NCI-H524 (cell line): Measurements from ENCODE around the gene PLCB3.
"Not testable (repeated sequence)": the region's sequence is repeated elsewhere in the genome, so short reads cannot be mapped to it uniquely, and the experiment has no call there.

Experiments used
- DNase-seq, 2 experiments: peaks; one replicate each; lab custom pipeline; 2025; lab: John Stamatoyannopoulos, UW

The PLCB3 gene

DNA sequence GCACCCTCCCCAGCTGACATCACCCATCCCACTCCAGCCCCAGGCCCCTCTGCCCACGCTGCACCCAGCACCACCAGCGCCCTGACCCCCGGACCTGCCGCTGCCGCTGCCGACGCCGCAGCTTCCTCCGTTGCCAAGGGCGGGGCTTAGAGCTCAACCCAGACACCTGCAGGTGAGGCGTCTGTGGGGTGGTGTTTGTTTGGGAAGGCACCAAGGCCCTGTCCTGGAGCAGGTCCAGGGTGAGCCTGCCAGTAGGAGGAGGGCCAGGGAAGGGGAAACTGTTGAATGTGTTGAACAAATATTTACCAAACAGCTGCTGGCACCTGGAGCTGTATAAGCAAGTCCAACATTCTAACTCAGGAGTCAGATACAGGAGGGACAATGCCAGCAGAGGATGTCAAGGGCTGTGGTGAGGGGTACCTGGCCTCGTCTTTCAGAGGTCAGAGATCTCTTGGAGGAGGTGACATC, 13.8 kb upstream of the PLCB3 start:
- DNase-seq: no peak

DNA sequence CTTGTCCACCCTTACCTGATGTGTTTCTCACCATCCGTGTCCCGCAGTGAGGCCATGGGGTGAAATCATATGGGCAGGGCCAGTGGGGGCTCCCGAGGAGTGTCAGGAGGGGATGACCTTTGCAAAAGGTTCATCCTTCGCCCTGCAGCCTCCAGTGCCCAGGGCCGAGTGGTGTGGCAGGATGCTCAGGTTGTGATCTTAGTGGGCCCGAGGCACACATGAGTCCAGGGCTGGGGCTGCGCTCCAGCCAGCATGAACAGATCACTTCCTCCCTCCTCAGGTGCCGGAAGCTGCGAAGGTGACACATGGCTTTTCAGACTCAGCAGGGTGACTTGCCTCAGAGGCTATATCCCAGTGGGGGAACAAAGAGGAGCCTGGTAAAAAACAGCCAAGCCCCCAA, 13.3 kb upstream of the PLCB3 start:
- DNase-seq: no peak

DNA sequence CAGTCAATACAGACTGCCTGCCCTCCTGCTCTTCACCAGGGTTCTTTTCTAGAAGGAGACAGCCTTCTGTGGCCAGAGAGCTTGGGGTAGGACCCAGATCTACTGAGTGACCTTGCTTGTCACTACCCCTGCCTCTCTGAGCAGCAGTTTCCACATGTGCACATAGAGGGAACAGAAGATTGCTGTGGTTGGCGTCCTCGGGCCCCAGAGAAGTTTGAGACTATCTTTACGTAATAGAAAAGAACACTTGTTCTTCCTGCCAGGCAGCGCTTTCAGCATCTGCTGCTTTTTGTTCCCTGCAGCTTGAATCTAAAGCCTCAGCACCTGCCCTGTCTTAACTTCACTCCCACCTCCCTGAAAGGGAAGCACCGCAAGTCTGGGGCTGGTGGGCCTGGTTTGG, 12.3 kb upstream of the PLCB3 start:
- no peak for DNase-seq

DNA sequence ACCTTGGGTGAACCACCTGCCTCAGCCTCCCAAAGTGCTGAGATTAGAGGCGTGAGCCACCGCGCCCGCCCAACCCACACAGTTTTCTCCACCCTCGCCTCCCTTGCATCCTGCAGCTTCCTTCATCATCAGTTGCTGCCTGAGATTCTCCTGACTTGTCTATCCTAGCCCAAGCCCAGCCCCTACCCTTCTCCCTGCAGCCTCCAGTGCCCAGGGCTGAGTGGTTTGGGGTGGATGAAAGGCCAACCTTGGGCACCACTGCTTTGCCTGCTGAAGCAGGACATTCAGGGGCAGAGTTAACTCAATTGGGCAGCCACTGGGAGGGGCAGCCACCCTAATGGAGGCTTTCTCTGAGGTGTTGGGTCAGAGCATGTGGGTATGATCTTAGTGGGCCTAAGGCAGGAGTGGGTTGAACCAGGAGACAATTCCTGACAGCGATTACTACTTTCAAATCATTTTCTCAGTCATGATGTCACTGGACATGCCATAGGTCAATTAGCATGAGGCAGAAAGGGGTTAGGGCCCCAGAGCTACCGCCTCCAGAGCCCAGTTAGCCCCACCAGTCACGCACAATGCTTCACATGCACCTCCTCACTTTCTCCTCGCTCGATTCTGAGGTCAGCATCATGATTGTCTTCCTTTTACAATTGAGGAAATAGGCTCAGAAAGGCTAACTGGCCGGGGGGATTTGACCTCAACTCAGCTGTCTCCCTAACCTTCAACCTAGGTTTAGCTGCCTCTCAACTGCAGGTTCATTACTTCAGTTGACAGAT, 11.5 kb upstream of the PLCB3 start:
- no peak for DNase-seq

DNA sequence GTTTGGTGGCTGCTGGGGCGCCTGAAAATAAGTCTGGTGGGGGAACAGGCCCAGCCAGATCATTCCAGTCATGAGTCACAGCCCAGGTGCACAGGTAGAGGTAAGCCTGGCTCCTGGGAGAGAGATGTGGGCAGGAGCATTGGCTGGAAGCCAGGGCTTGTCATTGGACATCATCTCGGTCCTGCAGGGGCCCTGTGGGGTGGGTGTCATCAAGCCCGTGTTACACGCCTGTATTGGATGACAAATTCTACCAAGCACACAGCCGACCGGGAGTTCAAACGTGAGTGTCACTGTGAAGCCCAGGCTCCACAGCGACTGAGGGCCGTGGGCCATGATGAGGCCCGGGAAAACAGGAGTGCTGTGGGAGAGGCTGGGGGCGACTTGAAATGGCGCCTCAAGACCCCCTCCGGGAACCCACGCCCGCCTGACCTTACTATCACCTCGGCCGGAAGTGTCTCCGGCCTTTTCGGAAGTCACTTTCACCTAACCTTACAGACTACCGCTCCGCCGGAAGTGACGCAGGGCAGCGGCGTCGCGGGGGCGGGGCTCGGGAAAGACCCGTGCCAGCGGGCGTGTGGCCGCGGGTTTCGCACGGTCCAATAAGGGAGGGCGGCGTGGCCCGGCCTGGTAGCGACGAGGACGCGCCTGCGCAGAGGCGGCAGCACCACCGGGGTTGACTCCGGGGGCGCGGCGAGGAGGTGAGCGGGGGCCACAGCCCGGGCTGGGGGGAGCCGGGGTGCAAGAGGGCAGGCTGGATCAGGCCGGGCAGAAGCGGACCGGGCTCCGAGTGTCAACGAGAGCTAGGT, 10.7 kb upstream of the PLCB3 start, which contains the start of gene FKBP2:
TSS of gene FKBP2 (plus strand) at position 661 of the 806 bp plus-strand sequence. CDS start 1,293 bp downstream, outside the sequence.
- DNase-seq: peak; percentile 86 to 95

DNA sequence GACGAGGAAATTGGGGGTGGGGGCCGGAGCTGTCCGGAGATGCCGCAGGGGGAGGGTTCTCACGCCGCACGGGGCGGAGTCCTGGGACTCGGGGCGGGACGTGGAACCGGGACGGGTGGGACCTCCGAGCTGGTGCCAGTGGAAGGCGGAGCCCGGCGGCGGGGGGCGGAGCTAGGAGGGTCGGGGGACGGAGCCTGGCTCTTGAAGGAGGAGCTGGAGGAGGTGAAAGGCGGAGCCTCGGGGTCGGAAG, 10.2 kb upstream of the PLCB3 start:
- peak; percentile 95 to 97 for DNase-seq

DNA sequence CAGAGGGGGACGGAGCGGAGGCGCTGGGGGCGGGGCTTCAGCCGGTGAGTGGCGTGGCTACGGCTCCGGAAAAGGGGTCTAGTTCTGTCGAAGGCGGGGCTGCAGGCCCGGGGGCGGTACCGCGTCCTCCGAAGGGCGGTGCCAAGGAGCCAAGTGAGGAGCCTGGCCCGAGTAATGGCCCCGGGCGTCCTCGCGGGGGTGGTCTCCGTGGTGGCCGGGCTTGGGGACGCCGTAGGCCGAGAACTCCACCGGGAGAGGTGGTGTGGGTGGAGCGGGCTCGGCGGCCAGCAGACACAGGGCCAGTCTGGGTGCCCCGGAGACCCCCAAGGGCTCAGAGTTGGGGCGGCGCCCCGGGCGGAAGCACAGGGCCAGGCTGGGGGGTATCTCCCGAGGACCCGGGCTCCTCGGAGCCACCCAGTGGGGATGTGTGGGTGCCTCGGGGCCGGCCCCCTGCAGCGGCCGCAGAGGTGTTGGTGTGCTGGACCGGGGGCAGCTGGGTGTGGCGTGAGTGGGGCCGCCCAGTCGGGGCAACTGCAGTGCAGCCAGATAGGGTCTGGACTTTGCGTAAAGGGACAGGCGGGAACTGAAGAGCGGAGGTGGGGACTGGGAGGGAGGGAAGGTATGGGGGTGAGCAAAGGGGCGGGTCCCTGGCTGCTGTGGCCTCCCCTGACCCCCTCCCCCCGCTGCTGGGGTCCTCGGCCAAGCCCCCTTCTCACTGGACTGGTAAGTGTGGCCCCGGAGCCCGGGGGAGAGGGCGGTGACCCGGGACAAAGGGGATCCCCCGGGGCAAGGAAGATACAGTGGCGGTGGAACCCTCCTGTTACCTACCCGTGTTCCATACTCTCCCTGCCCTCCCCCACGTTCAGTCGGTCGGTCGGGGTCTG, 9.6 kb upstream of the PLCB3 start:
- peak in 1 of 2 experiments; percentile 50 for DNase-seq

DNA sequence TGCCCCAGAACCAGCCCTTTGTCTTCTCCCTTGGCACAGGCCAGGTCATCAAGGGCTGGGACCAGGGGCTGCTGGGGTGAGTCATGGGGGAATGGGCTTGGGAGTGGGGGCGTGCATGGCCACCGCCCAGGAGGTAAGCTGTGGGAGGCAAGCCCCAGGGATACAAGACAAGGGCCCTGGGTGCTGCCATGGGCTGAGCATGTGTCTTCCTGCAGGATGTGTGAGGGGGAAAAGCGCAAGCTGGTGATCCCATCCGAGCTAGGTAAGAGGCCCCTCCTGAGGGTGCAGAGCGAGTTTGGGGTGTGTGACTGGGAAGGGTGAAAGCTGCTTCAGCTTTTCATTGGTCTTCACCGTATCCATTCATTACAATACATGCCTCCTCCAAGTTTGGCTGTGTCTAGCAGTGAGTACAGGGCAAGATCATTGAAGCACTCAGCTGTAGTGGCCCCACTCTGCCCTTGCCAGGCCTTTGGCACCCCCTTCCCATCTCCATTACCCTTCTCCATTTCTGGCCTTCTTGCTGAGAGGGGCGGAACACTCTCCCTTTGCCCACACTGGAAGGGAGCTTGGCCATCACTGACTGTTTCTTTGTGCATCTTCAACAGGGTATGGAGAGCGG, 8.0 kb upstream of the PLCB3 start:
- DNase-seq: no peak

DNA sequence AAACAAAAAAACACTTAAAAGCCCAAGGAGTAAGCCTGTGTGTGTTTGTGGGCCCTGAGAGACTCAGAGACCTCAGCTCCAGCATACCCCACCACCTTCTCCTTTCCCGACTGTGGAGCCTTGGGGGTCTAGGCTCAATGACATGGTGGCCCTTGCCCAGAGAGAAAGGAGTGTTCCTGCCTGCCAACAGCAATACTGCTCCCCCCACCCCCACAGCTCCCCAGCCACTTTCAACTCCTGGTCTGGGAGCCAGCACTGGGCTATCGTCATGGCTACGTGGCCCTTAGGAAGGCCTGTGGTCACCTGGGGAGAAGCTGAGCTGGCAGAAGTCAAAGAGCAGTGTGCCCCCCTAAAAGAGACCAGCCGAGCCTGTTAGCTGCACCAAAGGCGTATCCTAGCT, 7.2 kb upstream of the PLCB3 start:
- no peak for DNase-seq

DNA sequence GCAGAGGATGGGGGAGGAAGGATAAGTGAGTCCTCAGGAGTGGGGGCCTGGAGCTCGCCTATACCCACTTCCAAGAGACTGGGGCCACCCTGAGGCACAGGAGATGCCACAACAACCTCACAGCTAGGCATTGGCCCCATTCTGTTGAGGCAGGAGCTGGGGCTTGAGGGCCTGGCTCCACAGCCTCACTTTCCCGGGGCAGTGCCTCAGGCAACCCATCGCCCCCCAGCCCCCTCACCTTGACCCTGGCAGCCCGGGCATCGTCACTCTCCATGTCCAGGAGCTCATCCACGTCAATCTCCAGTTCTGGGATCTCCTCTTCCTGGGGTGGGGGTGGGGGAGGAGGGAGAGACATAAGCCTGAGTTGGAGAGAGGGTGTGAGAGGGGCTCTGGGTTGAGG, 6.4 kb upstream of the PLCB3 start:
- DNase-seq: no peak

DNA sequence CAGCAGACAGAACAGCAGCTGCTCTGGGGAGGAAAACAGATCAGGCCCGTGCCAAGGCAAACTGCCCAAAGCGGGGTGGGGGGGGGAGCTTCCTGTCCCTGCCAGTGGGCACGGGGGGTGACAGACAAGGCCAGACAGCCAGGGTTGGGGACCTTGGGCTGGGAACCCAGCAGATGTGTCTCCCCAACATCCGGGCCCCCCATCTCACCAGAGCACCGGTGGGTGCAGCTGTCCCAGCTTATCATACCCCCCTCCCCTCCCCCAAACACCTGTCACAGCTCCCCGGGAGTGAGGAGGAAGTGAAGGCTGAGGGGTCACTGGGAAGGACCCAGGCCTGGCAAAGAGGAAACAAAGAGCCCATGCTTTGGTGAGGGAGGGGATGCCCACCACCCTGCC, 5.9 kb upstream of the PLCB3 start:
- peak in 1 of 2 experiments; percentile 65 for DNase-seq

DNA sequence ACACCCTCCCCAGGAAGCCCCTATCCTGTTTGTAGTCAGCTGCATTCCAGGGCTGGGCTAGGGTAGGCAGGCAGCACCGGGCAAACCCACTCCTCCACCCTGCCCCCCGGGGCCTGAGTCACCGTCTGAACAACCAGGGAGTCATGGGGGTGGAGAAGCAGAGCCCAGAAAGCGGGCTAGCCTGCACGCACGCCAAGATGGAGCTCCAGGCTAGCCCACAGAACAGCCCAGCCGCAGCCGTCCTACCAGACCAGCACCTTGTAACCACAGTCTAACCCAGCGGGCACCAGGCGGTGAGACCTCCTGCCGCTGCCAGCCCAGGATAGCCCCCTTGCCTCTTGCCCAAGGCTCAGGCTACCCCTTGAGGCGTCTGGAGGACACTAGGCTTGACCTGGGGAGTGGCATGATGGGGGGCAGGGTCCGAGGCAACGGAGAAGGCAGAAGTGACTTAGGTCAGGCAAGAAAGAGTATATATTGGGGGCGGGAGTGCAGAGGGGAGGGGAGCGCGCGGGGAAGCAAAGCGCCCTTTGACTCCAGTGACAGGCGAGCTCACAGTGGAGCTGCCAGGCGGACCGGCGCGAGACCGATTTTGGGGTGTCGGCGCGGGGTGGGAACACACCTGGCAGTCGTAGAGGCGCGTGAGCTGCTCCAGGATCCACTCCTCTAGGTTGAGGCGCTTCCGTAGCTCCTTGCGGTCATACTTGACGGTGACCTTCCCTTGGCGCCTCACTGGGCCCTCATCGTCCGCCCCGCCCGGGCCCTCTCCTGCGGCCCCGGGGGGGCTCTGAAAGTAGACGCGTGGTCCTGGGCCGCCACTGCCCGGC, 5.3 kb upstream of the PLCB3 start:
- DNase-seq: peak in 1 of 2 experiments; percentile 65

DNA sequence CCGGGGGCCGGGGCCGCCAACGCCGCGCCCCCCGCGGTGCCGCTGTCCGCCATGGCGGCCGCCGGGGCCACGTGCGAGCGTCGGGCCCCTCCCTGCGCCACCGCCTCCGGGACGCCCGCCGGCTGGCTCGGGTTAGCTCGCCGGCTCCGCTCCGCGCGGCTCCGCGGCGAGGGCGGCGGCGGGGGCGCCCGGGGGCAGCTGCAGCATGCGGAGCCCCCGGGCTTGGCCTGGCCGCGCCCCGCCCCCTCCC, 4.8 kb upstream of the PLCB3 start:
- not testable (repeated sequence) for DNase-seq

DNA sequence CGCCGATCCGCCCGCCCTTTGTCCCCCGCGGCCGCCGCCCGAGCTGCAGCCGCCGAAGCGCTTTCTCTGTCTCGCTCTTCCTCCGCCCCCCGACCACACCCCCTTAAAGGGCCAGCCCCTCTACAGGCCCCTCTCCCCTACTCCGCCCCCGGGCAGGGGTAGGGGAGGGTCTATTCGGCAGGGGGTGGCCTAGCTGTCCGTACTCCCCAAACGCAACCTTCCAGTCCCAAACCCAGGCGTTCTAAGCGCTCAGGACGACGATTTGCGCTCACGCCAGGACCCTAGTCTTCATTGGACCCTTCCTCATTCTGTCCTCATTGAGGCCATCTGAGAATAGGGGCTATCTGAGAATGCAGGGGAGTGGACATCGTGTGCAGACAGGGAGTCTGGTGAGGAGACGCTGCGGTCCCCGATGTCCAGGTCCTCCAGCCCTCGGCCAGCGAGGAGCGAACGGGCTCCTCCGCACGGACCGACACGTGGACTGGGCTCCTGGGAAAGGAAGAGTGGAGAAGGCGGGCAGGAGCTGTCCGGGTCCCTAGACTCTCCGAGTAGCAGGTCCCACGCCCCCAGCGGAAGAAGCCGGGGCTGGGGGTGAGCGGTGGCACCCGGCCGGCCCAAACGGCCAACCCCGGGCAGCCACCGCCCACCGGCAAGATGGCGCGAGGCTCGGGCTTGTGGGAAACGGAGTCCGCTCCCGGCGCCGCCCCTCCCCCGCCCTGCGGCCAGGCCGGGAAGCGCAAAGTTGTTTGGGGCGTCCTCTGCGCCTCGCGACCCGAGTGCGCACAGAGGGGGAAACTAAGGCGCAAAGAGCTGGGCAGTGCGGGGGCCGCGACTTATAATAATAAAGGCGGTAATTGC, 4.2 kb upstream of the PLCB3 start, which contains the start of gene PPP1R14B:
TSS of gene PPP1R14B (minus strand) at position 73 of the 858 bp plus-strand sequence. CDS start 270 bp downstream, outside the sequence.
- peak; percentile 82 to 85 for DNase-seq

DNA sequence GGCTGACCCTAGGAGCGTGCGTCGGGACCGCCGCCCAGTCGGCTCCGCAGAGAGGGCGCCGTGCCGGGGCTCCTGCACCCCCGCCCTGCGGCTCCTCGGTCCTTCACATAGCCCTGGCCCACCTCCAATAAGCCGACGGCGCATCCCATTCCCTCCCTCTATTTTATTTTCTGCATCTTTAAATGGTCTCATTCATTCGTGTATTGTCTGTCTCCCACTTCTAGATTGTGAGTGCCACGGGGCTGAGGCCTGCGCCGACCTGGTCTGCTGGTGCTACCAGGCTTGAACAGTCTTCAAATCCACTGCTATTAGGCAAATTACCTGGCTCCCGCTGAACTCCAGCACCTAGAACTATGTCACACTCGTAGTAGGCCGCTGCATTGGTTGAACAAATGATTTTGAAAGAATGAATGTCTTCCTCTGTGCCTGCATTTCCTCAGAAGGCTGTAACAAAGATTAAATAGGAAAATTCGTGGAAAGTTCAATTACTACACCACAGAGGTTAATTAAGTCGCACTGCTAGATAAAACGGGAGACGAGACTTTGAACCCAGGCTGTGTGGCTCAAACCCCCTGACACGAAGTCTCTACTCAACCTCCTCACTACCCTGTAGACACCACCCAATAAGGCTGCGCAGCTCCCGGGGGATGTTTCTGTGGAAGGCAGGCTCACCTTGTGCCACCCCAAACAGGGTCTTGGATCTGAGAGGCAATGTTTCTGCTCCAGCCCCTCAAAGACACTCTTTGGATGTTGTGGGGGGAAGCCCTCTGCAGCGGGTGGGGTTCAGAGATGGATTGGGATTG, 3.4 kb upstream of the PLCB3 start:
- DNase-seq: no peak

DNA sequence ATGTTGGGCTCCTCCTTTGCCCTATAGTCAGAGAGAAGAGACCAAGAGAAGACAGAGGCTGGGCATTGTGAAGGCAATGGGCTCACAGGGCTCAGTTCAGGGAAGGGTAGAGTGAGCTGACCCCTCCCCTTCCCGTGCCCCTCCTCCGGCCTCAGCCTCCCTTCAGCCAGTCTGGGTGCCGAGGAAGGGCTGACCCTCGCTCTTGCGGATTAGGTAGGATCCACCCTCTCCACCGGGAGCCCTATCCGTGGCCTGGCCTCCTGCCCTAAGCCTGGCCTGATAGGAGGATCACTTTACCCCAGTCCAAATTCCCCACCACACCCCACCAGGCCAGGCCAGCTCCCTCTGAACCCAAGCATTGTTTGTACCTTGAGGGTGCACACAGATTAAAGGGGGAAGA, 2.8 kb upstream of the PLCB3 start:
- no peak for DNase-seq

DNA sequence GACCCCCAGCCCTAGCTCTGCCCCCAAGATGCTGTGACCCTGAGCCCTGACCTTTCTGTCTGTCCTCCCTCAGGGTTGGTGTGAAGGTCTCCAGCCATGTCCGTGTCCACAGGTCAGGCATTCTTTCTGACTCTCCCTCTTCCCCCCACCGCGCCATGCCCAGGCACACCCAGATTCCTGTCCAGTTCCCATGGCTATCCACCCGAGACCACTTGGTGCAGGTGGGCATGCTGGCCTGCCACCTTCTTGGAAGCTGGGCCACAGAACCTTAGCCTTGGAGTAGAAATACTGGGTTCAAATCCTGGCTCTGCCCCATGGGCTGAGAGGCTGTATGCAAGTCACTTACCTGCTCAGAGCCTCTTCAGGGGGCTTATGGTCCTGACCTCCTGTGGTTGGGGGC, 2.3 kb upstream of the PLCB3 start:
- no peak for DNase-seq

DNA sequence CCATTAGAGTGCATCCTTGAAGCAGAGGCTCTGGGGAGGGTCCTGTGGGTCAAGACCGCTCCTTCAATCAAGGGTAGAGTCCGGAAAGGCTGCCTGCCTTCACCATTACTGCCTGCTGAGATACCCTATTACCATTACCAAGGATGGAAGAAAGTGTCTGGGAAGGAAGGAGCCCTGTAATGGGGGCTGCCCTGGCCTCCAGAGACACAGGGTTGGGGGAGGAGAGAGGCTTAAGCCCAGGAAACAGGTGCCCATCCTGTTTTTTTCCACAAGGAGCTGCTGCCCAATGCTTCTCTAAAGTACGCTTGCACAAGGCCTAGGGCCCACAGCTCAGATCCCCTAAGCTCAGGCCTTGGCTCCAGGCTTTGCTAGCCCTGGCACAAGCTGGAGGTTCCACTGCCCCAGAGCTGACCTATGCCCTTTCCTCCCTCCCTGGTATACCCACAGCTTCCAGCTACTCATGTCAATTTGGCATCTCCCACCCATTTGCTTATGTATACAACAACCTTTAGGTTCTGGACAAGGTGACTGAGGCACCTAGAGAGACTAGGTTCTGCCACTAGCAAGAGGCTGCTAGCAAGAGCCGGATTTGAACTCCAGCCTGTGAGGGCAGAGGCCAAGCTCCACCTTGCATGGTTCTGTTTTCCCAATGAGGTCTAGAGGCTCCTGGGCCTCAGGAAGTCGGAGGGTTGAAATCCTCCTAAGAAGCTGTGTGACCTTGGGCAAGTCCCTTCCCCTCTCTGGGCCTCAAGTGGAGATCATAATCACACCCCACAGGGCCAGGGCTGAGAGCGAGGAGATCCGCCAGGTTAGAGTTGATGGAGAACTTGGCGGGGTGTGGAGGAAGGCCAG, 1.5 kb upstream of the PLCB3 start:
- no peak for DNase-seq
